HTERT RPE-1 (cell line): ENCODE results near the gene GCN1.
"Not testable (repeated sequence)": the region's sequence is repeated elsewhere in the genome, so short reads cannot be mapped to it uniquely, and the experiment has no call there.

ENCODE experiments used
- in situ Hi-C: fragments of 300-500 bp; cut with MboI; formaldehyde crosslinking; loops from 4 replicates; pipeline ENCODE4 v1.14.3; 2020; ENCODE audit warnings: low sequenced_read_pairs

The GCN1 gene

DNA sequence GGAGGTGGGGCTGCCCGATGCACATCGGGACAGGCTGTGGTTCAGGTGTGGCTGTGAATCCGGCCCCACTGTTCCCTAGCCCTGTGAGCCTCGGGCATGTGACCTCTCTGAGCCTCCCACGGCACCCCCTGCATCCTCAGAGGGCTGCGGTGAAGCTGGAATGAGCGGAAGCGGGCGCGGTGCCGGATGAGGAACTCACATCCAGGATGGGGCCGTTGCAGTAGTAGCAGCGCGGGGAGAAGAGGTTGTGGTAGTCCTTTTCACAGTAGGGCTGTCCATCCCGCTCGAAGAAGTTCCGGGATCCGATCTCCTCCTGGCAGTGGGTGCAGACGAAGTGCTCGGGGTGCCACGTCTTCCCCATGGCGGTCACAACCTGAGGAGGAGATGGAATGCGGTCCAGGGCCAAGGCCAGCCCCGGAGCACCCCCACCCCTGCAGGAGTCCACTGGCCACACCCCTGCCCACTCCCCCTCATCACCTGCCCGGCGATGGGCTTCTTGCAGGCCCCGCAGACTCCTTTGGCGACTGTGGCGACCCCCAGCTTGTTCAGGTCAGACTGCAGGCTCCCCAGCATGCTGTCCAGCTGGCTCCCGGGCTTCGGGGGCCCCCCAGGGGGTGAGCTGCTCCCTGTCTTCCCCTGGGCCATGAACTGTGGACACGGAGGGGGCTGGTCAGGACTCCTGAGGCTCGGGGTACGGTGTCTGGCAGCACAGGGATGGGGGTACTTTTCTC lies 20.3 kb upstream of the GCN1 start:
- in situ Hi-C loops: no loop called here

DNA sequence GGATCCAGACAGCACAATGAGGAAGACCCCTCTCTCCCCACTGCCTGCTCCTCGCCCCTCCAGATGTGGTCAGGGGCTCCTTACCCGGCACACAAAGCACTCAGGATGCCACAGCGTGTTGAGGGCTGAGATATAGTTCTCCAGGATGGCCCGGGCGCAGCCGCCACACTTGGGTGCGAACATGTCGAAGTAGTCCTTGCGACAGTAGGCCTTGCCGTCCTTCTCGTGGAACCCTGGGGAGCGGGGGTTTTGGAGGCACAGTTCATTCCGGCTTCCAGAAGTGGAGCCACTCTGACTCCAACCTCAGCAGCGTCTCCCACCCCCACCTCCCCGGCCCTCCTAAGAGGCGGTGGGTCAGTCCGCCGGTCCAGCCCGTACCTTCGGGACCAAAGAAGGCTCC lies 19.2 kb upstream of the GCN1 start:
- in situ Hi-C loops: no loop called here

DNA sequence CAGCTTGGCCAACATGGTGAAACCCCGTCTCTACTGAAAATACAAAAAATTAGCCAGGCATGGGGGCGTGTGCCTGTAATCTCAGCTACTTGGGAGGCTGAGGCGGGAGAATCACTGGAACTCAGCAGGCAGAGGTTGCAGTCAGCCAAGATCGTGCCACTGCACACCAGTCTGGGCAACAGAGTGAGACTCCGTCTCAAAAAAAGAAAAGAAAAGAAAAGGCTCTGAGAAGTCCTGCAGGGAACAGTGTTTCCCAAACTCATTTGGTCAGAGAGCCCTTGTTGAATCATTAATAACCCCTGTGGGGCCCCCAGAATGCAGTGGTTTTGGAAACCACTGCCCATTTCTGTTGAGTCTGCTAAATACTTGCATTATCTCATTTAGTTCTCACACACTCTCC lies 18.7 kb upstream of the GCN1 start:
- in situ Hi-C loops: not testable (repeated sequence)

DNA sequence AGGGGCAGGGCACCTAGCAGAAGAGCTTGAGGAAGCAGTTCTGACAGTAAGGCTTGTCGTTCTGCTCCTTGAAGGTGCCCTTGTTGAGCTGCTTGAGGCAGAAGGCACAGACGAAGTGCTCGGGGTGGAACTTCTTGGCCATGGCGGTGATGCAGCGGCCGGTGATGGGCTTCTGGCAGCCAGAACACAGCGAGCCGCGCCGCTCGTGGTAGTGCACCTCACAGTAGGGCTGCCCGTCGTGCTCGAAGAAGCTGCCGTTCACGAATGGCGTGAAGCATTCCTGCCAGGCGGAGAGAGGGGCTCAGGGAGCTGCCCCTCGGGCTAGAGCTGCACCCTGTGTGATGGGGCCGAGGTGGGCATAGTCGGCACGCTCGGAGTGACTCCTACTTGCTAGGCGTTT lies 17.8 kb upstream of the GCN1 start:
- in situ Hi-C loops: no loop called here

GRCh38 chr12:120211904-120212283 lies 17.4 kb upstream of the GCN1 start:
- in situ Hi-C loops: no loop called here

DNA sequence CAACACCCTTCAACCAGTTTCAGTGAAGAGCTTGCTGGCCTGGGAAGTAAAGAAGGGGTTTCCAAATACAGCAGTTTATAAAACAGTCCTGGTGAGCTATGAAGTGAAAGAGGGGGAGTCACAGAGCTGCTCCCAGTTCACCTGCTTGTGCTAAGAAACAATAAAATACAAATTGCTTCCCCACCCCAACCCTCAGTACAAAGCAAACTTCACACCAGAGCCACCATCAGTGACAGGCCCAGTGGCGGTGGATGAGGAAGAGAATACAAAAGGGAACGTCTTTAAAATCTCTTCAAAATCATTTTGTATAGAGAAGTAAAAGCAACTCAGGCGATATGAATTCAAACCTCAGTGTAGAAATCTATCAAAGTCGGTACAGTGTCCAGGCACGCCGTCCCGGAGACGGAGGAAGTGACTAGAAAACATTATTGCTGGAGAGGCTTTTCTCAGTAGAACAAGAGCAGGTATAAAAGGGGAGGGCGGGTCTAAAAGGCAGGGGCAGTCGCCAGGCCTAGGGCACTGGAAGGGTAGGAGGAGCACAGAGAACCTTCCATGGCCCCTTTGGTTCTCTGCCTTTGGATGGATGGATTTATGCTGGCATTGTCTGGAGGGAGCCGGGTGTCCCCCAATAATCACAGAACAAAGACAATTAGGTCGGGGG lies 16.9 kb upstream of the GCN1 start:
- in situ Hi-C loops: no loop called here

DNA sequence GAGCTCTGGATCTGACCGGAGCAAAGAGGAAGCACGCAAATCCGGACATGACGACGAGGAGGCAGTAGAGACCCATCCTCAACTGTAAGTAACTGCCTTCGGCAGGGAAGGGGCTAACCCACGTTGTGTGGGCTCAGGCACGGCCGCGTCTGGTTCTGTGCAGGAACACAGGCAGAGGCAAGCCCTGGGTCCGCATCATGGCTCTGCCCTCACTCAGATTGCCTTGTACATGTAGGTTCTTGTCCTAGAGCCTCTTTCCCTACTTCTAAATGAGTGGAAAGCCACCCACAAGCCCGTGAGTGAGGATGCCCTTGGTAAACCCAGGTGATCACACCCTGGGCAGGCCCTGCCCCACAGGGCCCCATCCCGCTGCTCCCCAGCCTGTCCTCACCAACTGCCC lies 15.3 kb upstream of the GCN1 start:
- in situ Hi-C loops: no loop called here

DNA sequence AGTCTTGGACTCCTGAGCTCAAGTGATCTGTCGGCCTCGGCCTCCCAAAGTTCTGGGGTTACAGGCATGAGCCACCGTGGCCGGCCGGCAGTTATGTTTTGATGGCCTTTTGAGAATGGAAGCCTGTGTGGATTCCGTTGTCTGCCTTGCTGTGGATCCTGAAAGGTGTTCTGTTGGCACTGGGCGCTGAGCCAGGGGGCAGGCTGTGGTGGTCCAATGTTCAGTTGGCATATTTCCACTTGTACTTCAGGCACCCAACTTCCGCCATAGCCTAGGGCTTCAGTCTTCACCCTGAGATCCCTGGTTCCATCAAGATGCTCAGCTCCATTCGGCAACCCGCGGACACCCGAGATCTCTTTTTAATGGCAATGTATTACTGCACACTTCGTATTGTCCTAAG lies 12.7 kb upstream of the GCN1 start:
- in situ Hi-C loops: no loop called here

DNA sequence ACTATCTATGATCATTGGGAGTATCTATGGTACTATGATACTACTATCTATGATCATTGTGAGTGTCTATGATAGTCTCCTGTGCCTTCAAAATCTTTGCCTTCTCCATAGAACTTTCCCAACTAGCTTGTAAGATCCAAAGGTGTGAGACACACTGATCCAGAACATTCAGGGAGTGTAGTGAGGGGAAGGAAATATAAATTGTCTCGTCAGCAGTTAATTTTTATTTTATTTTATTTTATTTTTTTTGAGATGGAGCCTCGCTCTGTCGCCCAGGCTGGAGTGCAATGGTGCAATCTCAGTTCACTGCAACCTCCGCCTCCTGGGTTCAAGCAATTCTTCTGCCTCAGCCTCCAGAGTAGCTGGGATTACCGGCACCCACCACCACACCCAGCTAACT lies 12.3 kb upstream of the GCN1 start:
- in situ Hi-C loops: not testable (repeated sequence)

GRCh38 chr12:120206228-120206627 lies 11.7 kb upstream of the GCN1 start:
- in situ Hi-C loops: no loop called here

GRCh38 chr12:120204171-120204570 lies 9.7 kb upstream of the GCN1 start:
- in situ Hi-C loops: no loop called here

DNA sequence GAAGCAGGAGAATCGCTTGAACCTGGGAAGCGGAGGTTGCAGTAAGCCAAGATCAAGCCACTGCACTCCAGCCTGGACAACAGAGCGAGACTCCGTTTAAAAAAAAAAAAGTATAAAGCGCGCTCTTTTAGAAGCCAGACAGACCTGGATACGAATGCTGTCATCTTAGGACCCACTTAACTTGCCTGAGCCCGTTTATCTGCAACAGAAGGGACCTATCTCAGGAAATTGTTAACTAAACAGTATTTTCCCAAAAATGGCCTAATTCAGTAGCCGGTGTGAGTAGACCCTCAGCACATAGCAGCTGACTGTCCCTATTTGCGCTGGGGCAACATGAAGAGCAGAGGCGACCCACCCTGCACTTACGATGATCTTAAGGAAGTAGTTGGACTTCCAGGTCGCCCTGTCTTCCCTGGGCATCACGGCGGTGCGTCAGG lies 5.9 kb upstream of the GCN1 start:
- in situ Hi-C loops: no loop called here

GRCh38 chr12:120199595-120200306 lies 5.2 kb upstream of the GCN1 start:
- in situ Hi-C loops: no loop called here

GRCh38 chr12:120199025-120199424 lies 4.5 kb upstream of the GCN1 start:
- in situ Hi-C loops: no loop called here

DNA sequence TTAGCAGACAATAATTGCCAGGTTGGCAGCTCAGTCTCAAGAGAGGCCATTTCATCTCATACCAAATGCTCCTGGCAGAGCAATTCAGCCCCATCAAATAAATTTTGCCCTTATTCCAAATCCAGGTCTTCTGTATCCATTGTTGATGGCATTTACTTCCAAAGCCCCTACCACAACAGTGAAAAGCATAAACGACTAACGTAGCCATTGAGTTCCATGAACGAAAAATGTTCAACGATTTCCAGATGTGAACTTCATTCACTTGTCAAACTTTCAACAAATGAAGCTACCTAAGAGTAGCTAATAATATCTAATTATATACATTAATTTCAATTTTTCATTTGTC lies 3.0 kb upstream of the GCN1 start:
- in situ Hi-C loops: no loop called here

- in situ Hi-C loops: not testable (repeated sequence)
Measured at GRCh38 chr12:120196817-120197541, 2.5 kb upstream of the GCN1 start.

GRCh38 chr12:120196363-120196762 lies 1.8 kb upstream of the GCN1 start:
- in situ Hi-C loops: no loop called here

DNA sequence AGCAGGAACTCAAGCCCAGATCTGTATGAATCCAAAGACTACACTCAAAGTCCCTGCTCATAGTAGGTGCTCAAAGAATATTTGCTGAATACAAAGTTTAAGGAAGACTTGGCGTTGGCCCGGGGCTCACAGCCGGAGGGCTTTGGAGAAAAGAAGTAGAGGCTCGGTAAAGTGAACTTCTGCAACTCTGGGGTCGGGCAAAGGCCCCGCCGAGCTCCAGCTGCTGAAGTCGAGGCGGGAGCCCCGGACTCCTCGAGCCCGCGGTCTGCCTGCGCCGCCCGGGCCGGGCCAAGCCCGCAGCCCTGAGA lies 335 bp downstream of the GCN1 start:
- in situ Hi-C loops: no loop called here

- in situ Hi-C loops: not testable (repeated sequence)
Measured at GRCh38 chr12:120193286-120193685, 1.2 kb downstream of the GCN1 start.

GRCh38 chr12:120190985-120191480 lies 3.5 kb downstream of the GCN1 start:
- in situ Hi-C loops: no loop called here

GRCh38 chr12:120190386-120190785 lies 4.1 kb downstream of the GCN1 start:
- in situ Hi-C loops: no loop called here

GRCh38 chr12:120186654-120187053 lies 7.9 kb downstream of the GCN1 start:
- in situ Hi-C loops: no loop called here
